PC-9 (cell line): ENCODE results near the gene LIN7A. TPM values are rescaled to one million over a fixed set of nuclear protein-coding genes. Genes with fewer than 3 reads are reported as not detected.

Source experiments
- BruUV-seq: library from RNA; stranded (reverse); fragments of 400-500 nt; replicated peaks from 2 replicates; lab custom pipeline; 2021; lab: Mats Ljungman, UMichigan
- CTCF ChIA-PET: fragments of 300-600 bp; sonication (Branson Sonifier 250); formaldehyde crosslinking; loops from one replicate; lab custom pipeline; 2022; ENCODE audit warnings: antibody characterized with exemption; lab: Charles Lee
- POLR2A ChIA-PET: fragments of 300-600 bp; sonication (Branson Sonifier 250); formaldehyde crosslinking; loops from one replicate; lab custom pipeline; 2022; ENCODE audit warnings: antibody characterized with exemption; ENCODE audit not compliant: unreplicated experiment; lab: Charles Lee
- DNase-seq, 2 experiments: peaks; one replicate each; pipeline versions ENCODE4 v3.0.0 to v3.0.0-alpha.2; 2015 to 2022; ENCODE audit warnings: mixed read lengths in 1 of 2
- H2AFZ ChIP-seq: fragments of 200-600 bp; sonication (generic); 2 replicates; pipeline ENCODE4 v1.8.1; 2017; ENCODE audit warnings: antibody characterized with exemption
- H3F3A ChIP-seq: fragments of 200-600 bp; sonication (generic); 2 replicates; pipeline ENCODE4 v1.8.1; 2017; ENCODE audit warnings: antibody characterized with exemption, mild to moderate bottlenecking, low read depth; ENCODE audit not compliant: insufficient read depth
- H3K27ac ChIP-seq: fragments of 200-600 bp; sonication (generic); 2 replicates; pipeline ENCODE4 v1.6.1; 2016; ENCODE audit warnings: mixed run types
- H3K27me3 ChIP-seq: fragments of 200-600 bp; sonication (generic); 2 replicates; pipeline ENCODE4 v1.6.1; 2016; ENCODE audit warnings: low read depth, mixed run types; ENCODE audit not compliant: insufficient read depth
- H3K36me3 ChIP-seq: fragments of 200-600 bp; sonication (generic); 2 replicates; pipeline ENCODE4 v1.6.1; 2016; ENCODE audit warnings: low read depth, mixed run types
- H3K4me1 ChIP-seq: fragments of 200-600 bp; sonication (generic); replicated peaks from 2 replicates; pipeline ENCODE4 v1.6.1; 2016; ENCODE audit warnings: mixed run types; ENCODE audit not compliant: insufficient read depth
- H3K4me2 ChIP-seq: fragments of 200-600 bp; sonication (generic); 2 replicates; pipeline ENCODE4 v1.6.1; 2017; ENCODE audit warnings: mixed run types
- H3K4me3 ChIP-seq: fragments of 200-600 bp; sonication (generic); 2 replicates; pipeline ENCODE4 v1.6.1; 2016; ENCODE audit warnings: mixed run types
- H3K79me2 ChIP-seq: fragments of 200-600 bp; sonication (generic); 2 replicates; pipeline ENCODE4 v1.6.1; 2017; ENCODE audit warnings: low read depth, mixed run types
- H3K9me2 ChIP-seq: fragments of 200-600 bp; sonication (generic); 2 replicates; pipeline ENCODE4 v1.8.1; 2017; ENCODE audit warnings: mild to moderate bottlenecking; ENCODE audit not compliant: insufficient read depth
- H3K9me3 ChIP-seq: fragments of 200-600 bp; sonication (generic); 2 replicates; pipeline ENCODE4 v1.8.1; 2016; ENCODE audit warnings: low read depth; ENCODE audit not compliant: insufficient read depth
- H4K20me1 ChIP-seq: fragments of 200-600 bp; sonication (generic); 2 replicates; pipeline ENCODE4 v1.8.1; 2017; ENCODE audit not compliant: insufficient read depth
- CTCF ChIP-seq: fragments of 200-600 bp; sonication (generic); conservative IDR thresholded peaks from 2 replicates; pipeline ENCODE4 v1.6.1; 2017; ENCODE audit warnings: mixed run types, antibody characterized with exemption, mild to moderate bottlenecking, moderate library complexity
- EZH2 ChIP-seq: fragments of 200-600 bp; sonication (generic); IDR thresholded peaks from 2 replicates; pipeline ENCODE4 v1.8.0; 2017; ENCODE audit warnings: antibody characterized with exemption, low read depth
- intact Hi-C: fragments of 100-400 bp; cut with micrococcal nuclease; formaldehyde crosslinking; loops from one replicate; pipeline ENCODE4 v1.10.0; 2022; ENCODE audit not compliant: unreplicated experiment
- total RNA-seq: library from RNA; stranded (reverse); gene quantifications from 2 replicates; pipeline ENCODE4 v1.2.3, GENCODE V29; 2021

Gene LIN7A
- total RNA-seq, 1 experiment from 2014 or later = not detected

DNA sequence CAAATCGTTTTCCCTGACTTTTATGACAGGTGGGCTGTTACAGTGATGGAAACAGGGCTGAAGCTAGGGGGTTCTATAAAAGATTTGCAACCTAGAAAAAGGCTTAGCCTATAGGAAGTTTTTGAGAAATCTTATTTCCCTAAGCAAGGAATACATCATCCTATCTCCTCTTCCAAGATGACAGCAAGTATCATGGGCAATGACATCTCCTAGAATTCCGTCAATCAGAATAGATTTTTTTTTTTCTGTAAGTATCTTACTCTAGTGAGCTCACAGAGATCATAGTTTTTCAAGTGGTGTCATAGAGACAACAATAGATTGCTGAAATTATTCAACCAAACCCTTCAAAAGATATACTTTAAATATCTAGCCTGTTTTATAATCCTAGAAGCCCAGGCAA is 112.2 kb downstream of the LIN7A start:
- no TSS peak for BruUV-seq
- Histone ChIP-seq H3K79me2 (no peaks in the 10 kb centered on the region), H2AFZ (no peak overlapping the region), H3K27me3 (no peaks in the 10 kb centered on the region), H3K9me2 (no peaks in the 10 kb centered on the region), H3K9me3 (no peaks in the 10 kb centered on the region), H3K4me1 (no peaks in the 10 kb centered on the region), H4K20me1 (no peaks in the 10 kb centered on the region), H3K27ac (no peak overlapping the region), H3K4me2 (no peak overlapping the region), H3F3A (no peaks in the 10 kb centered on the region), H3K36me3 (no peaks in the 10 kb centered on the region), H3K4me3 (no peak overlapping the region)
- ChIA-PET CTCF (no interaction called here), POLR2A (no interaction called here)
- no peak for TF ChIP-seq CTCF
- TF ChIP-seq EZH2 = no peak
- intact Hi-C loops = no loop called here
- no peak for DNase-seq

DNA sequence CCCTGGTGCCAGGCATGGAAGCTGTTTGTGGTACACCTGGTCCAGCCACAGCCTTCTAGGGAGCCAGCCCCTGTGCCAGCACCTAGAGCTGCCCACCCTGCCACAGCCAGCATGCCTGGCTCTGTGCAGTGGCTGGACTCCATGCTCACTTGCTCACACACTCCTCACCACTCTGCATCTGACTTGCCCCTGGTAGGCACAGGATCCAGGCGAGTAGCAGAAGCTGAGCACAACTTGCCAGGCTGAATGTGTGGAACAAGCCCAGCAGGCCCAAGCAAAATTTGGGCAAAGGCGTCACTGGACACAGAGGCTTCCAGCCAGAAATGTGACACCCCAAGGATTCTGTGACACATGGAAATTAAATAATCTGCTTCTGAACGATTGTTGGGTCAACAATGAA is 114.3 kb downstream of the LIN7A start:
- no TSS peak for BruUV-seq
- ChIA-PET CTCF (no interaction called here), POLR2A (no interaction called here)
- Histone ChIP-seq H3K79me2 (no peaks in the 10 kb centered on the region), H3K36me3 (no peaks in the 10 kb centered on the region), H3K4me1 (no peaks in the 10 kb centered on the region), H3K4me2 (no peak overlapping the region), H3K9me2 (no peaks in the 10 kb centered on the region), H3K27me3 (no peaks in the 10 kb centered on the region), H4K20me1 (no peaks in the 10 kb centered on the region), H3K27ac (no peak overlapping the region), H2AFZ (no peak overlapping the region), H3F3A (no peaks in the 10 kb centered on the region), H3K4me3 (no peak overlapping the region), H3K9me3 (no peaks in the 10 kb centered on the region)
- intact Hi-C loops = no loop called here
- DNase-seq = no peak
- TF ChIP-seq CTCF (no peak), EZH2 (no peak)

- H3K27ac ChIP-seq = no peak overlapping the region
- no peaks in the 10 kb centered on the region for H3K79me2 ChIP-seq
- no peaks in the 10 kb centered on the region for H3K4me1 ChIP-seq
- CTCF ChIA-PET = no interaction called here
- TF ChIP-seq CTCF (no peak), EZH2 (no peak)
- no peak overlapping the region for H3K4me3 ChIP-seq
- no peaks in the 10 kb centered on the region; the same call in 1 of the 2 replicates for H3K9me2 ChIP-seq
- H4K20me1 ChIP-seq = no peaks in the 10 kb centered on the region
- H3K36me3 ChIP-seq = no peaks in the 10 kb centered on the region
- H3K27me3 ChIP-seq = no peaks in the 10 kb centered on the region
- intact Hi-C loops = no loop called here
- no peak overlapping the region for H2AFZ ChIP-seq
- no peak overlapping the region for H3K4me2 ChIP-seq
- POLR2A ChIA-PET = no interaction called here
- no peaks in the 10 kb centered on the region for H3F3A ChIP-seq
- no peak for DNase-seq
- H3K9me3 ChIP-seq = no peaks in the 10 kb centered on the region
- BruUV-seq = no TSS peak
Measured at GRCh38 chr12:80821513-80822000, 116.2 kb downstream of the LIN7A start.
